ENCODE data around the gene ITFG1.

DNA sequence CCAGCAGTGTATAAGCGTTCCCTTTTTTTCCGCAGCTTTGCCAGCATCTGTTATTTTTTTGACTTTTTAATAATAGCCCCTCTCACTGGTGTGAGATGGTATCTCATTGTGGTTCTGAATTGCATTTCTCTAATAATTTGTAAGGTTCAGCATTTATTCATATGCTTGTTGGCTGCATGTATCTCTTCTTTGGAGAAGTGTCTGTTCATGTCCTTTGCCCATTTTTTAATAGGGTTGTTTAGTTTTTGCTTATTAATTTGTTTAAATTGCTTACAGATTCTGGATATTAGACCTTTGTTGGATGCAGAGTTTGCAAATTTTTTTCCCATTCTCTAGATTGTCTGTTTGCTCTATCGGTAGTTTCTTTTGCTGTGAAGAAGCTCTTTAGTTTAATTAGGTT lies 27.2 kb upstream of the ITFG1 start:
- no peak for TF ChIP-seq POLR2A (IDR thresholded peaks at IDR 0.05)
- no peak for TF ChIP-seq POLR2AphosphoS5 (IDR thresholded peaks at IDR 0.05)
